PFSK-1 (cell line): ENCODE data around the gene RFPL2.

Source experiments
- POLR2AphosphoS5 ChIP-seq: IDR thresholded peaks from 2 replicates; pipeline ENCODE4 v1.6.1; 2012; ENCODE audit warnings: low read depth, mild to moderate bottlenecking, control low read depth, low read length, moderate library complexity
- SIN3A ChIP-seq: IDR thresholded peaks from 2 replicates; pipeline ENCODE4 v1.6.1; 2012; ENCODE audit warnings: mild to moderate bottlenecking, low read length, moderate library complexity, borderline replicate concordance; ENCODE audit not compliant: insufficient read depth
- TAF1 ChIP-seq: IDR thresholded peaks from 2 replicates; pipeline ENCODE4 v1.6.1; 2012; ENCODE audit warnings: low read length, control low read depth, borderline replicate concordance; ENCODE audit not compliant: insufficient read depth
- TF ChIP-seq, protein P1 (sequence below), 2 experiments: IDR thresholded peaks; 2 replicates each; pipeline versions ENCODE4 v1.6.1 to v1.8.0; 2011 to 2012; ENCODE audit warnings: low read depth in 2 of 2, low read length in 2 of 2, control low read depth in 1 of 2, inconsistent platforms in 1 of 2, mild to moderate bottlenecking in 1 of 2, moderate library complexity in 1 of 2; ENCODE audit not compliant: insufficient read depth in 1 of 2

GRCh38 chr22:32177221-32177765 lies 27.6 kb downstream of the RFPL2 start:
- TF ChIP-seq, protein P1, sequence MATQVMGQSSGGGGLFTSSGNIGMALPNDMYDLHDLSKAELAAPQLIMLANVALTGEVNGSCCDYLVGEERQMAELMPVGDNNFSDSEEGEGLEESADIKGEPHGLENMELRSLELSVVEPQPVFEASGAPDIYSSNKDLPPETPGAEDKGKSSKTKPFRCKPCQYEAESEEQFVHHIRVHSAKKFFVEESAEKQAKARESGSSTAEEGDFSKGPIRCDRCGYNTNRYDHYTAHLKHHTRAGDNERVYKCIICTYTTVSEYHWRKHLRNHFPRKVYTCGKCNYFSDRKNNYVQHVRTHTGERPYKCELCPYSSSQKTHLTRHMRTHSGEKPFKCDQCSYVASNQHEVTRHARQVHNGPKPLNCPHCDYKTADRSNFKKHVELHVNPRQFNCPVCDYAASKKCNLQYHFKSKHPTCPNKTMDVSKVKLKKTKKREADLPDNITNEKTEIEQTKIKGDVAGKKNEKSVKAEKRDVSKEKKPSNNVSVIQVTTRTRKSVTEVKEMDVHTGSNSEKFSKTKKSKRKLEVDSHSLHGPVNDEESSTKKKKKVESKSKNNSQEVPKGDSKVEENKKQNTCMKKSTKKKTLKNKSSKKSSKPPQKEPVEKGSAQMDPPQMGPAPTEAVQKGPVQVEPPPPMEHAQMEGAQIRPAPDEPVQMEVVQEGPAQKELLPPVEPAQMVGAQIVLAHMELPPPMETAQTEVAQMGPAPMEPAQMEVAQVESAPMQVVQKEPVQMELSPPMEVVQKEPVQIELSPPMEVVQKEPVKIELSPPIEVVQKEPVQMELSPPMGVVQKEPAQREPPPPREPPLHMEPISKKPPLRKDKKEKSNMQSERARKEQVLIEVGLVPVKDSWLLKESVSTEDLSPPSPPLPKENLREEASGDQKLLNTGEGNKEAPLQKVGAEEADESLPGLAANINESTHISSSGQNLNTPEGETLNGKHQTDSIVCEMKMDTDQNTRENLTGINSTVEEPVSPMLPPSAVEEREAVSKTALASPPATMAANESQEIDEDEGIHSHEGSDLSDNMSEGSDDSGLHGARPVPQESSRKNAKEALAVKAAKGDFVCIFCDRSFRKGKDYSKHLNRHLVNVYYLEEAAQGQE (IDR thresholded peaks at IDR 0.05; ENCODE audit: insufficient read depth in 1 of 2, low read depth in 2 of 2, low read length in 2 of 2): peak; percentile 68 to 89; a peak in 3 of 4 replicates
- TF ChIP-seq SIN3A (no peak), TAF1 (no peak), POLR2AphosphoS5 (no peak)
